ENCODE data around the gene STOM. TPM values are rescaled to one million over a fixed set of nuclear protein-coding genes. Genes with fewer than 3 reads are reported as not detected.

The STOM gene
- total and polyA plus RNA-seq, 2 donors from 2014 or later, result 165 to 229 TPM

DNA sequence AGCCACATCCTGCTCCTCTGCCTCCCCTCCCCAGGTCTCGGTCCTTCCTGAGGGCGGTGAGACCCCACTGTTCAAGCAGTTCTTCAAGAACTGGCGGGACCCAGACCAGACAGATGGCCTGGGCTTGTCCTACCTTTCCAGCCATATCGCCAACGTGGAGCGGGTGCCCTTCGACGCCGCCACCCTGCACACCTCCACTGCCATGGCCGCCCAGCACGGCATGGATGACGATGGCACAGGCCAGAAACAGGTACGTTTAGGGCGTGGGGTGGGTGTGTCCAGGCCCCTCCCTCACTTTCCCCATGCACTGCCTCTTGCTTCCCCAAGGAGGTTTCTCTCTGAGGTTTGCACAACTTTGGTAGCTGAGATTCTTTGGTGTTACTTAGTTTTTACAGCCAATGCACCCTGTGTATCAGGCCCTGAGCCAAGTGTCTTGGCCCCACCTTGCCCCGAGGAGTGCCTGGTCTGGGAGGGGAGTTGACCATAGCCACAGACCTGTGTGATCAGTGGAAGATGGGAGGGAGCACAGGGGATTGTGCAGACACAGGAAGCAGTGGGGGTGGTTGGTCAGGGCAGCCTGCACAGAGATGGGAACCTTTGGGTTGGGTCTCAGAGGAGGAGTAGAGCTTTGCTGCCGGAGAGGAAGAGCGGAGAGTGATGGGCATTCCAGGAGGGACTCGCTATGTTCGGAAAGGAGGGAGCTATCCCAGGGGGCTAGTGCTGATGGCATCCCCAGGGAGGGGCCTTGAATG is 51.2 kb downstream of the STOM start:
- FAIRE-seq, result no peak
- intact Hi-C loops (cut with DNase I), result loop anchor here (10.0 kb wide), 1 partner anchor 54 kb away; the partner anchor contains the start of gene GSN
- H3K4me1 ChIP-seq (ENCODE audit: control insufficient read depth in 2 of 3, insufficient read depth in 2 of 3, low read depth in 1 of 3, low read length in 3 of 3), result peaks cover 0 to 16% (median 0%) of the 10 kb centered on the region in 3 donors
- no peak overlapping the region for H3K4me3 ChIP-seq (ENCODE audit: low read length in 3 of 3)
- H3K27me3 ChIP-seq (ENCODE audit: control insufficient read depth, insufficient read depth, low read length), result no peaks in the 10 kb centered on the region
- H3K27ac ChIP-seq (ENCODE audit: low read depth in 2 of 2, low read length in 2 of 2), result no peak overlapping the region
- no peak overlapping the region for H3K9ac ChIP-seq (ENCODE audit: low read length in 3 of 3)
- no peaks in the 10 kb centered on the region for H3K9me3 ChIP-seq (ENCODE audit: control insufficient read depth in 2 of 3, insufficient read depth in 1 of 3, low read length in 3 of 3)
- TF ChIP-seq, protein P1, sequence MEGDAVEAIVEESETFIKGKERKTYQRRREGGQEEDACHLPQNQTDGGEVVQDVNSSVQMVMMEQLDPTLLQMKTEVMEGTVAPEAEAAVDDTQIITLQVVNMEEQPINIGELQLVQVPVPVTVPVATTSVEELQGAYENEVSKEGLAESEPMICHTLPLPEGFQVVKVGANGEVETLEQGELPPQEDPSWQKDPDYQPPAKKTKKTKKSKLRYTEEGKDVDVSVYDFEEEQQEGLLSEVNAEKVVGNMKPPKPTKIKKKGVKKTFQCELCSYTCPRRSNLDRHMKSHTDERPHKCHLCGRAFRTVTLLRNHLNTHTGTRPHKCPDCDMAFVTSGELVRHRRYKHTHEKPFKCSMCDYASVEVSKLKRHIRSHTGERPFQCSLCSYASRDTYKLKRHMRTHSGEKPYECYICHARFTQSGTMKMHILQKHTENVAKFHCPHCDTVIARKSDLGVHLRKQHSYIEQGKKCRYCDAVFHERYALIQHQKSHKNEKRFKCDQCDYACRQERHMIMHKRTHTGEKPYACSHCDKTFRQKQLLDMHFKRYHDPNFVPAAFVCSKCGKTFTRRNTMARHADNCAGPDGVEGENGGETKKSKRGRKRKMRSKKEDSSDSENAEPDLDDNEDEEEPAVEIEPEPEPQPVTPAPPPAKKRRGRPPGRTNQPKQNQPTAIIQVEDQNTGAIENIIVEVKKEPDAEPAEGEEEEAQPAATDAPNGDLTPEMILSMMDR (IDR thresholded peaks at IDR 0.05; ENCODE audit: borderline replicate concordance, extremely low read depth, insufficient read depth), result no peak
- H3K36me3 ChIP-seq (ENCODE audit: control insufficient read depth in 2 of 3, insufficient read depth in 3 of 3, low read length in 3 of 3), result peaks cover 0 to 38% (median 17%) of the 10 kb centered on the region in 3 donors
- no peak for DNase-seq

DNA sequence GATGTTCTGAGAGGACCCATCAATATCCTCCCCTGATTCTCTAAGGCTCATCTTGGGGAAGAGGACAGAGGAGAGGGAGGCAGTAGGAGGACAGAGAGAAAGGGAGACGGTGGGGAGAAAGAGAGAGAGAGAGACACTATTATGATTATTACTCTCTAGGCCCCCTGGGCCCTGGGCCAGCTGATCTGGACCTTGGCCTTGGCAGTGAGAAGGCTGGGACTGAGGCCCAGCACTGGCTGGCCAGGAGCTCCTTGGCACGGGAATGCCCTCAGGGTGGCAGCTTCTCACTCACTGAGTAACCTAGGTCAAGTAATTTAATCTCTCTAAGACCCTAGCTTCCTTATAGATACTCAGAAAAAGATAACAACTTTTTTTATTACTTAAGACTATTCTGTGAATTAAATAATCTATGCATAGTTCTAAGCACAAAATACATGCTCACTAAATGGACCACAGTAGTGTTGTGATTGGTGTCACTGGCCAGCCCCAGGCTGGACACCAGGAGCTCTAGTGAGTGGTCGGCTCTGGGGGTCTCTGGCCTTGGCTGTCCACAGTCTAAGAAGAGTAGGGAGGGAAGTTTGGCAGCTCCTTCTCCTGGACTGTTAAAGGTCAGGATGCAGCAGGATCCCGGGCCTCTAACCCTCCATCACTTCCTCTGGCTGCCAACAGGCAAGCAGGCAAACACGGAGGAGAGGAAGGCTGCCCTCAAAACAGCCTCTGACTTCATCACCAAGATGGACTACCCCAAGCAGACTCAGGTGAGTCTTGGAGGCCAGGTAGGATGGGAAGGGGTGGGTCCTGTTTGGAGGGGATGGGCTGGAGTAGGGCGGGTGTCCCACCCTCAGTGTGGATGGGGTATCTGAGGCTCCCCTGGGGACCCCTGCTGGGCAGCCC is 52.1 kb downstream of the STOM start:
- no peaks in the 10 kb centered on the region for H3K9me3 ChIP-seq (ENCODE audit: control insufficient read depth in 2 of 3, insufficient read depth in 1 of 3, low read length in 3 of 3)
- TF ChIP-seq, protein P1 (IDR thresholded peaks at IDR 0.05; ENCODE audit: borderline replicate concordance, extremely low read depth, insufficient read depth), result peak; percentile 6
- peaks cover 0 to 46% (median 23%) of the 10 kb centered on the region in 3 donors for H3K36me3 ChIP-seq (ENCODE audit: control insufficient read depth in 2 of 3, insufficient read depth in 3 of 3, low read length in 3 of 3)
- peaks cover 0 to 16% (median 0%) of the 10 kb centered on the region in 3 donors for H3K4me1 ChIP-seq (ENCODE audit: control insufficient read depth in 2 of 3, insufficient read depth in 2 of 3, low read depth in 1 of 3, low read length in 3 of 3)
- DNase-seq (no peak), FAIRE-seq (no peak)
- no peak overlapping the region for H3K4me3 ChIP-seq (ENCODE audit: low read length in 3 of 3)
- peak overlapping the region in 1 of 2 donors; percentile 22 for H3K27ac ChIP-seq (ENCODE audit: low read depth in 2 of 2, low read length in 2 of 2)
- no peak overlapping the region for H3K9ac ChIP-seq (ENCODE audit: low read length in 3 of 3)
- H3K27me3 ChIP-seq (ENCODE audit: control insufficient read depth, insufficient read depth, low read length), result no peaks in the 10 kb centered on the region
- intact Hi-C loops (cut with DNase I), result loop anchor here (10.0 kb wide), 1 partner anchor 53 kb away; the partner anchor contains the start of gene GSN

DNA sequence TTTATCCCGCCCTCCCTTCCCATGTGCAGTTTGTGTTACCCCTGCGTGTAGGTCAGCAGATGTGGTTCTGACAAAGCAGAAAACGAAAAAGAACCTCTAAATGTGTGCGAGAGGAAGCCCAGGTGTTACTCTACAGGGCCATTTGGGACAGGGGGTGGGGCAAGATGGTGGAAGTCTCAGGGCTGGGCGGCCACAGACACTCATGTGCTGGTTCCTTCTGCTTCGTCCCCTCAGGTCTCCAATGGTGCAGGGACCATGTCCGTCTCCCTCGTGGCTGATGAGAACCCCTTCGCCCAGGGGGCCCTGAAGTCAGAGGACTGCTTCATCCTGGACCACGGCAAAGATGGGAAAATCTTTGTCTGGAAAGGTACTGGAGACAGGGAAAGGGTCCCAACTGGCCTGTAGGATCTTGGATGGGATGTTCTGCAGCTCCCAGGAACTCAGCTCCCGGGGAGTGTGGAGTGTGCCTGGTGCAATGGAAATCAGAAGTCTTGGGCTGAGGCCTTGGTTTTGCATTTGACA is 53.1 kb downstream of the STOM start:
- no peak overlapping the region for H3K27ac ChIP-seq (ENCODE audit: low read depth in 2 of 2, low read length in 2 of 2)
- no peaks in the 10 kb centered on the region for H3K27me3 ChIP-seq (ENCODE audit: control insufficient read depth, insufficient read depth, low read length)
- no peak for DNase-seq
- intact Hi-C loops (cut with DNase I), result loop anchor here (10.0 kb wide), 1 partner anchor 52 kb away; the partner anchor contains the start of gene GSN
- peaks cover 0 to 46% (median 26%) of the 10 kb centered on the region in 3 donors for H3K36me3 ChIP-seq (ENCODE audit: control insufficient read depth in 2 of 3, insufficient read depth in 3 of 3, low read length in 3 of 3)
- no peak overlapping the region for H3K4me3 ChIP-seq (ENCODE audit: low read length in 3 of 3)
- FAIRE-seq, result no peak
- peaks cover 0 to 16% (median 0%) of the 10 kb centered on the region in 3 donors for H3K4me1 ChIP-seq (ENCODE audit: control insufficient read depth in 2 of 3, insufficient read depth in 2 of 3, low read depth in 1 of 3, low read length in 3 of 3)
- H3K9me3 ChIP-seq (ENCODE audit: control insufficient read depth in 2 of 3, insufficient read depth in 1 of 3, low read length in 3 of 3), result no peaks in the 10 kb centered on the region
- H3K9ac ChIP-seq (ENCODE audit: low read length in 3 of 3), result no peak overlapping the region
- TF ChIP-seq, protein P1 (IDR thresholded peaks at IDR 0.05; ENCODE audit: borderline replicate concordance, extremely low read depth, insufficient read depth), result no peak
